Measurements from ENCODE around the gene ZDHHC14. TPM values are rescaled to one million over a fixed set of nuclear protein-coding genes. Genes with fewer than 3 reads are reported as not detected.

The ZDHHC14 gene
- total and polyA plus RNA-seq, 2 of the 8 experiments (the other 6 are each of a cell fraction or from before 2014, with no cell fraction given), result 2.9 to 5.3 TPM

- TF ChIP-seq ZNF274 (IDR thresholded peaks at IDR 0.05; ENCODE audit: borderline replicate concordance, extremely low read depth, low read length), result no peak
- no peak for TF ChIP-seq KDM4A (IDR thresholded peaks at IDR 0.05; ENCODE audit: low read depth, low read length, severe bottlenecking)
- TF ChIP-seq PHF8 (conservative IDR thresholded peaks at IDR 0.05; ENCODE audit: low read depth, low read length), result no peak
- TF ChIP-seq GABPA (IDR thresholded peaks at IDR 0.05; ENCODE audit: borderline replicate concordance, insufficient read depth, low read length), result no peak
- TF ChIP-seq SAP30 (IDR thresholded peaks at IDR 0.05; ENCODE audit: insufficient read depth, insufficient replicate concordance, low read length), result no peak
- TF ChIP-seq RFX5 (IDR thresholded peaks at IDR 0.05; ENCODE audit: borderline replicate concordance, low read depth, low read length), result no peak
- TF ChIP-seq TBP (IDR thresholded peaks at IDR 0.05; ENCODE audit: low read depth, low read length), result no peak
These were observed 139.8 kb downstream of the ZDHHC14 start (continued) for GRCh38 chr6:157520596-157521361.
